GM12864 (cell line): ENCODE data around the gene SART1.

Experiments
- DNase-seq: peaks from one replicate; pipeline ENCODE4 v3.0.0-alpha.2; 2011; ENCODE audit warnings: low read depth
- H3K4me3 ChIP-seq: 2 replicates; pipeline ENCODE4 v1.5.1; 2011; ENCODE audit warnings: mild to moderate bottlenecking, low read depth, low read length, control low read depth
- CTCF ChIP-seq: IDR thresholded peaks from 2 replicates; pipeline ENCODE4 v1.5.1; 2011; ENCODE audit warnings: low read depth, mild to moderate bottlenecking, moderate library complexity, low read length, control low read depth, inconsistent platforms; ENCODE audit errors: missing control alignments

The SART1 gene

GRCh38 chr11:65934014-65934413, 27.5 kb upstream of the SART1 start:
- DNase-seq: no peak
- H3K4me3 ChIP-seq: no peak overlapping the region
- TF ChIP-seq CTCF: no peak

GRCh38 chr11:65937766-65938165, 23.8 kb upstream of the SART1 start:
- TF ChIP-seq CTCF: no peak
- no peak for DNase-seq
- no peak overlapping the region for H3K4me3 ChIP-seq

- H3K4me3 ChIP-seq: no peak overlapping the region
- no peak for DNase-seq
- TF ChIP-seq CTCF: no peak
Observed at GRCh38 chr11:65941720-65942310, 19.7 kb upstream of the SART1 start.

GRCh38 chr11:65942531-65942930, 19.0 kb upstream of the SART1 start:
- no peak for DNase-seq
- no peak overlapping the region for H3K4me3 ChIP-seq
- no peak for TF ChIP-seq CTCF

- H3K4me3 ChIP-seq: no peak overlapping the region
- no peak for TF ChIP-seq CTCF
- DNase-seq: no peak
Observed at GRCh38 chr11:65944191-65944590, 17.3 kb upstream of the SART1 start.

- DNase-seq: no peak
- TF ChIP-seq CTCF: no peak
- H3K4me3 ChIP-seq: no peak overlapping the region
Observed at GRCh38 chr11:65944767-65945166, 16.8 kb upstream of the SART1 start.

GRCh38 chr11:65945430-65945911, 16.1 kb upstream of the SART1 start, which contains the start of gene TSGA10IP:
TSGA10IP (plus strand) TSS chr11:65945480; CDS start chr11:65945676, 196 bp downstream.
- no peak within 1 kb of the TSS for H3K4me3 ChIP-seq
- no peak for TF ChIP-seq CTCF

More at GRCh38 chr11:65945430-65945911, 16.1 kb upstream of the SART1 start, which contains the start of gene TSGA10IP:
- no peak for DNase-seq
